HG03460 (cell line): ENCODE data around the gene IPO11.
"Not testable (repeated sequence)": the region's sequence is repeated elsewhere in the genome, so short reads cannot be mapped to it uniquely, and the experiment has no call there.

Source experiments
- ATAC-seq: cut with Tn5 transposase; IDR thresholded peaks from one replicate; pipeline ENCODE4 v1.9.1; 2021; ENCODE audit not compliant: unreplicated experiment

Gene IPO11

DNA sequence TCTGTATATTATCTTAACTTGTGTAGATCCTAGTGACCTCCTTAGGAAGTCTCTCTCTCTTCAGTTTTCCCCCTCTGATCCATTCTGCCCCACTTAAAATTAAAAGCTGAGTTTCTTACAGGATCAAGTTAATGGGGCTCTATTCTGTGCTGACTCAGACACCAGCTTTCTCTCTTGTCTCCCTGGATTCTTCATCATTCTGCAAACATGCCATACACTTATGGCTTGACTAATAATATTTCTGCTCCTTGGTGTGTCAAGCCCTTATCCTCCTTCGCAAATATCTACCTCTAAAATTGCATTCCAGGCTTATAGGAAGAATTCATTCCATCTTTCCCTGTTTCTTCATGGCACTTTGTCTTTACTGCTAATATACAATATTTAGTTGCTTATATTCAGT is 184.1 kb downstream of the IPO11 start:
- no peak for ATAC-seq

GRCh38 chr5:62597314-62597713 is 184.8 kb downstream of the IPO11 start:
- no peak for ATAC-seq

DNA sequence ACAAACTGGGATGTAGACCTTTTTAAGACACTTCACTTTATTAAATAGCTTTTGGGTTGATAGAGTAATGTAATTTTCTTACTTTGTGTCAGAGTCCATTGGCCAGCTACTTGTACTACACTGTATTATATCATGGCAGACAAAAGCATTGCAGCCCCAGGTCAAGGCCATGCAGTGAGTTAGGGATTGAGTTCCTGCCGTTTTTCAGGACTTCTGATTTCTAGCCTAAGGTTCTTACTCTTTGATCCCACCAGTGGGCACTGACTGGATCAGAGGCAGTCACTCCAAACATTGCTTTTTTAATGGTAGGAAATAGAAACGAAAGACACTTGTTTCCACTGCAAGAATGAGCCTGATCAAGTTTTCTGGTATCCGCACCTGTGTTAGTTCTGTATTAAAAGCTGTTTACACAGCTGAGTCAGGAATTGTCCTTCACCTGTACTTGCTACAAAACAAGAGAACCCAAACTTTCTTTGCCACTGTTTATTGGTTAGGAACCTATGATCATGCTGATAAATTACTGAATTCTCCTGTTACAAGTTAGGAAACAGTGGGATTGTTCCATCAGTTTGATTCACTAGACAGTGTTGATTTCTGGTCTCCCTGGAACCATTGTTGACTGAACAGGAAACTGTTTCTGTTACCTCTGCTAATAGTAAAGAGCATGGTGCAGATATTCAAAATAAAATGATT is 188.1 kb downstream of the IPO11 start:
- no peak for ATAC-seq

DNA sequence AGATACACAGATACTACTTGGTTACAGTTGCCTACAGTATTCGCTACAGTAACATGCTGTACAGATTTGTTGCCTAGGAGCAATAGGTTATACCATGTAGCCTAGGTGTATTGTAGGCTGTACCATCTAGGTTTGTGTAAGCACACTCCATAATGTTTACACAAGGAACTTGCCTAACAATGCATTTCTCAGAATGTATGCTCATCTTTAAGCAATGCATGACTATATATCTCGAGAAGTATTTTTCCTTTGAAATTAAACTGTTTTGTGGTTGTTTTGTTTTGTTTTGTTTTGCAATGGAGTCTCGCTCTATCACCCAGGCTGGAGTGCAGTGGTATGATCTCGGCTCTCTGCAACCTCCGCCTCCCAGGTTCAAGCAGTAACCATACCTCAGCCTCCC is 191.4 kb downstream of the IPO11 start:
- no peak for ATAC-seq

- no peak for ATAC-seq
These were observed 193.1 kb downstream of the IPO11 start for GRCh38 chr5:62605638-62606037.

DNA sequence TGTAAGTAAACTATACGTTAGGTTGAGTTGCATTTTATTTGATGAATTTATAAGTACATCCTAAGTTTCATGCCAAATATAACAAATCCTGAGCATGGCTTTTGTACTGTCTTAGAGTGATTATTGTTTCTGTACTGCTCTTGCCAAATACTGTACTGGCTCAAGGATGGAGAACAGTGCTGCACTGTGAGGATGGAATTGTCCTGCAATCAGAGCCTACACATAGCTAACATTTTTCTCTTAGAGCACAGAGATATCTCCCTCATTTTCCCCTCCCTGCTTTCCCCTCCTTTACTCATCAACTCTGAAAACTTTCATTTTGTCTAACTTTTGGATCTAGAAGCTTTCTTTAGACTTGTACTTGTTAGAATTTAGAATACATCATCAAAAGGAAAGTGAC is 194.3 kb downstream of the IPO11 start:
- ATAC-seq: no peak

- no peak for ATAC-seq
These were observed 195.1 kb downstream of the IPO11 start for GRCh38 chr5:62607615-62608014.

DNA sequence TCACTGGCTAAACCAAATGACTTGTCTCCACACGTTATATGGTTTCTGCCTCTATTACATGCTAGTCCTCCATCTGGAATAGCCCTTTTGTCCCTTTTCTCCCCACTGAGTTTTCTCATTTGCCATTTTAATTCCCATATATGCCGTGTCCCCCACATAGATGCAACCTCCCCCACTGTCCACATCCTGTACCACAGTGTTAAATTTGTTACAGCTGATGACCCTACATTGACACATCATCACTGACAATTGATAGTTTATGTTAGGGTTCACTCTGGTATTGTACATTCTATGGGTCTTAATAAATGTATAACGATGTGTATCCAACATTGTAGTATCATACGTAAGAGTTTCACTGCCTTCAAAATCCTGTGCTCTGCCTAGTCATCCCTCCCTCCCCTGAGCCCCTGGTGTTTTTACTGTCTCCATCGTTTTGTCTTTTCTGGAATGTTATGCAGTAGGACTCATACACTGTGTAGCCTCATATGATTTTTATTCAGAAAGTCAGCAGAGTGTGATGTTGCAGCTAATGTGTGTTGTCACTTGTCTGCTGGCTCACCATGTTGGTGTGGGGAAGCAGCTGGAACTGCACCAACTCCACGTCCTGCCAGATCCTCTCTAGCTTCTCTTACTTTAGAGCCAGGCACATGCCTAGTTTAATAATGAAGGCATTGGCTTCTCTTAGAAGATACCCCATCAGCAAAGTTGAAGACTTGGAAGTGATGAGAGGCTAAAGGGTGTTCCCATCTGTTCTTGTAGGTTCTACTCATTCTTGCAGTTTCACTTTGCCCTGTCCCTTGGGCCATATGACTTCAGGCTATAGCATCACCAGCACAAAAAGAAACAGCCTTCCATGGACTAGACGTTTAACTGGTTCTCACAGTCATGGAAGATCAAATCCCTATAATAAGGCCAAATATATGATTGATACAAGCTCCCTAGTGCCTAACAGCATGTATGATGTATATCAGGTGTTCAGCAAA is 196.3 kb downstream of the IPO11 start:
- no peak for ATAC-seq

DNA sequence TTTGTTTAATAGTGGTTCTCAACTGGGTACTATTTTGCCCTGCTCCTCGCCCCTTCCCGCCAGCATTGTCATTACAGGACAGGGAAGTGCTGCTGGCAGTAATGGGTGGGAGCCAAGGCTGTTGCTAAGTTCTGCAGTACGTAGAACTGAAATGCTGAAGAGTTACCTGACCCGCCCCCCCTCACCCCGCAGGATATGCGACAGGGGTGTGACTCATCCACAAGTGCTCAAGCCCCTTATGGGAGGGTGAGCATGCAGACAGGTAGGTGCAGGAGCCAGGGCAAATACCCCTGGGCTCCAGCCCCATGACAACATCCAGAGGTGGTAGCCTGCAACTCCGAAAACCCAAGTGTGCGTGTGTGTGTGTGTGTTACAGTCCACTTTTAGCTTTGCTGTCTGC is 201.8 kb downstream of the IPO11 start:
- no peak for ATAC-seq

DNA sequence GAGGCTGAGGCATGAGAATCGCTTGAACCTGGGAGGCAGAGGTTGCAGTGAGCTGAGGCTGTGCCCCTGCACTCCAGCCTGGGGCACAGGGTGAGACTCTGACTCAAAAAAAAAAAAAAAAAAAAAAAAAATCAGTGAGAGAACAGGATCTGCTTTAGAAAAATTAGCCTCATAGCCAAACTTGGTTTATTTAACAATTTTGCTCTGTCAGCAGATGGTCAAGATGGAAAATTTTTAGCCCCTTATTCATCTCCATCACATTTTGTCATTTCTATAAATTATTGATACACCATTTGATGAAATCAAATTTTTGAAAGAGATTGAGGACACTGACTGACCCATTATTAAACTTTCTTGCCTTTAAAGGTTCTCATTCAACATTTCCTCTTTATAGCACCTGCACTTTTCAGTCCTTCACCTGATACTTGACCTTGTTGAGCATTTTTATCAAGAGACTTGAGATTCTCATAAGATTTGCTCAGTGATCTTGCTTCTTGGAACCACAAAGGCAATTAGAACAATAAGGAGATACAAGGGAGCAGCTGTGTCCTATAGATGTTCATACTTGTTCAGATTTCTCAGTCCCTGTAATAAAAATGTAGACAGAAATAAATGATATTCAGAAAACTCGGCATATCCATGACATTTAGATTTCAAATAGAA is 204.2 kb downstream of the IPO11 start:
- ATAC-seq: no peak

DNA sequence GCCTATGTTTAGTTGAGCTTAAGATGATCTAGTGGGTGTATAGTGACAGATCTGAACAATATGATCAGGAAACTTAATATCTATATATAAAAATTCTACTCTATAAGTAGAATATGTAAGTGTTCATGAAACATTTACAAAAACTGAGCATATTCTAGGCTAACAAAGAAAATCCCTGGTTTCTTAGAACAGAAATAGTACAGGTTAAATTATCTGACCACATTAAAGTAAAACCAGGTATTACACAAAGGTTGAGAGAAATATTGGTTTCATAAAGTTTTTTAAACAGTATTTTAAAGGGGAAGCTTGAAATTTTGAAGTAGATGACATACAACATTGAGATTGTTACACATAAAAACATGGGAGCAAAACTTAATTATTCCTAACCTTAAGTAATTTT is 205.4 kb downstream of the IPO11 start:
- ATAC-seq: no peak

- ATAC-seq: no peak
These were observed 208.2 kb downstream of the IPO11 start for GRCh38 chr5:62620761-62621160.

DNA sequence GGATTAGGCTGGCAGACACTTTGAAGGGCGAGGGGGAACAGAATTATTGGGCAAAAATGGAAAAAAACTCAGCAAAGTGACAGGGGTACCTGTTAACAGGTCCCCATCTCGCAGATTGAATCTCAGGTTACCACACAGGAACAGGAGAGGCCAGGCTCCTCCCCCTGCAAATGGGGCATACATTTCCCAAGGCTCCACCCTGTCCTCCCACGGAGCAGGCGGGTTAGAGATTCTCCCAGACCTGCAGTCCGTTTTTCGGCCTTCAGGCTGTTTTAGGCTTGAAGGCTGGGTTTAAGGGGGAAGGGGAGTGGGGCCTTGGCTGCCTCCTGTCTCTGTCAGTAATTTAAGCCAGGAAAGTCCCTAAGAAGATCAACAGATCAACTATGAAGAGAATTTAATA is 208.7 kb downstream of the IPO11 start:
- no peak for ATAC-seq

GRCh38 chr5:62623271-62623670 is 210.7 kb downstream of the IPO11 start:
- ATAC-seq: no peak

DNA sequence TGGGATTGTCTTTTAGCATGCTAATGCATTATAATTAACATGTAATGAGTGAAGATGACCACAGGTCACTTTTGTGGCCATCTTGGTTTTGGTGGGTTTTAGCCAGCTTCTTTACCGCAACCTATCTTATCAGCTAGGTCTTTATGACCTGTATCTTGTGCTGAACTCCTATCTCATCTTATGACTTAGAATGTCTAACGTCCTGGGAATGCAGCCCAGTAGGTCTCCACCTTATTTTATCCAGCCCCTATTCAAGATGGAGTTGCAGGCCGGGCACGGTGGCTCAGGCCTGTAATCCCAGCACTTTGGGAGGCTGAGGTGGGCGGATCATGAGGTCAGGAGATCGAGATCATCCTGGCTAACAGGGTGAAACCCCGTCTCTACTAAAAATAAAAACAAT is 211.9 kb downstream of the IPO11 start:
- ATAC-seq: not testable (repeated sequence)

- ATAC-seq: no peak
These were observed 214.0 kb downstream of the IPO11 start for GRCh38 chr5:62626534-62626933.

- ATAC-seq: no peak
These were observed 214.6 kb downstream of the IPO11 start for GRCh38 chr5:62627121-62627520.

DNA sequence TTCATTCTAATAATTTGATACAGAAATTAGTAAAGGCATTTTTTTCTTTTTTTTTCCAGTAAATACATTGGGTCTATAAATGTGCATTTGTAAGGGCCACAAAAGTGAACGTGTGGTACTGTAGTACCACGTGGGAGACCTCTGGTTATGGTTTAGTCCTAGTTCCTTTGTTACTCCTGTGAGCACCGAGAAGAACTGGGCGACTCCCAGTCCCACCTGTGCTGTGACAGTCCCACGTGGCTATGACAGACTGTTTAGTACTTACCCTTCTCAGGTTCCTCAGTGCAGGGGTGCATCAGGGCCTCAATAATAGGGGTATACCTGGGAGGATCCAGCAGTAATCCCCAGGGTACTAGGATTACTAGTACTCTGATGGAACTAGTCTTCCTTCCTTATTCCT is 215.3 kb downstream of the IPO11 start:
- no peak for ATAC-seq

DNA sequence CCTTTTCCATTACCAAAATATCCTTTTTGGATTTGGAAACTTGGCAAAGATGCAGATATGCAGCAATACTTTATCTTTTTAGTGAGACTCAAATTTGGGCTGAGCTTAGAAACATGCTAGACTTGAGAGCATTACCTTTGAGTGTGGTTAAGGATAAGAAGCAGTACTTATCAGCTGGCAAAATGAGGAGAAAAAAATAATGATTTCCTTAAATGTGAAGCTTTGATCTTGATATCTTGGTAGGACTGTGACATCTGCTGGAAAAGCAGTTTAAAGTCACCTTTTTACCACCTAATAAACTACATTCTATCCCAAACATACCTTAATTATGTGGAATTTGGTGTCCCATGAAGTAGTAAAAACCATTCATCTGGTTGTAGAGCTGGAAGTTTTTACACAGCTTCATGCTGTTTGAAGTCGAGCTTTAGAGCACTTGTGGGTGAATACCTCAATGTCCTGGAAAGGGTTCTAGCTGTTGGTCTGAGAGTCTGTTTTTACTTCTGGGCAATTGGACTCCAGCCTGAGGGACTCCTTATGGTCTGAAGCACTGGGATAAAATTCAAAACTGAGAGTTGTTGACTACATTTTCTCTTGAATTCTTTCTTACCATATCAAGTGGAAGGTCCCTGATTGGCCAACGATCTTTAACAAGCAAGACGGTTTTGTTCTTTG is 219.5 kb downstream of the IPO11 start:
- no peak for ATAC-seq

GRCh38 chr5:62633243-62633642 is 220.7 kb downstream of the IPO11 start:
- no peak for ATAC-seq

GRCh38 chr5:62640446-62640845 is 227.9 kb downstream of the IPO11 start:
- no peak for ATAC-seq
